A204.1 (cell line): ENCODE data around the gene UST.
A peak's percentile ranks its signal among the peaks of the same experiment; 100 is the strongest.
"Not testable (repeated sequence)": the region's sequence is repeated elsewhere in the genome, so short reads cannot be mapped to it uniquely, and the experiment has no call there.

ENCODE experiments used
- FAIRE-seq: peaks from 2 replicates; lab custom pipeline; 2012; peaks lifted over from hg19 to GRCh38; lab: Jason Lieb, UNC

The UST gene

DNA sequence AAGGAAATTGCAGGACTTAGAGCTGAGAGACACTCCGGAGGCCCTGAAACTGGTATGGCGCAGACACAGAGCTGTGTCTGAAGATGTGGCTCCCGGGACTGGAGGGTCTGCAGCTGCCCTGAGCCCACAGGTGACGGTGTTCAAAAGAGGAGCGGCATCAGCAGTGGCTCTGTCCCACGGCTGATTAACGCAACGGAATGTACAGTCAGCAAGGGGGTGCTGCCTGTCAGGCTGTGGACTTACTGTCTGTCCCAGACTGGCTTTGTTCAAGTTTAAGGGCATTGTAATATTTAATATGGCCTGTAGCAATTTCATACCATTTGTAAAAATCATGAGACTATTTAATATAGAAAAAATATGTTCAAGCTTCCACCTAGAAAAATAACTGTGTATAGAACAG, 342.7 kb downstream of the UST start:
- FAIRE-seq: no peak

DNA sequence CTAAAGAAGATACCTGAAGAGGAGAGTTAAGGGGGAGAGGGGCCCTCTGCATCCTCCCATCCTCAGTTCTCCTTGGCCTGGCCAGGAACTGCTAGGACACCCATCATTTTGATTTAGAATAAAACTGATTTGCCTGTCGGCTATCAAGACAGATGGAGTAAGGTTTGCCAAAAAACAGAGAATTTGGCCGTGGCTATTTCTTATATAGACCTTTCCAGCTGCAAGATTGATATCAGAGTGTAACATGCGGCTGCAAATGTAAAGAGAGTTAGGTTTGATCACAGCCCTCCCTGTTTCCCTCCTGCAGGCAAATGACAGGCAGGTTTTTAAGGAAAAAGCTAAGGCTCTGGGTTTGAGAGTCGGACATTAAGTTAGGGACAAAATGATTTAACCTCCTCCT, 344.1 kb downstream of the UST start:
- no peak for FAIRE-seq

DNA sequence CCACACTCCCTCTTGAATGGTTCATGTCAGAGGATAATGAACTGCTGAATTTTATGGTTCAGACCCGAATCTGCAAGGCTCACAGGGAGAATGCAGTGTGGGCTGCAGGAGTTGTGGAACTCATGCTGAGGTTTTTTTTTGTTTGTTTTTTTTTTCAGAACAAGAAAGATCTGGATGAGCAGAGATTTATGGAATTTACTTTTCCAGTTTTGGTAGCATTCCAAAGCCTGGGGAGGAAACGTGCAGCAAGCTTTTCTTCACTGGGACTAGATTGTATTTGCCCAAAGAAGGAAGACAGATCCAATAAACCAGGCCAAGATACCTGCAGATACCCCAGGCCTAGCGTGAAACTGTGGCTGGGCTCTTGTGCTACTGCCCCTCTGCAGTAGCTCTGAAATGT, 346.8 kb downstream of the UST start:
- no peak for FAIRE-seq

DNA sequence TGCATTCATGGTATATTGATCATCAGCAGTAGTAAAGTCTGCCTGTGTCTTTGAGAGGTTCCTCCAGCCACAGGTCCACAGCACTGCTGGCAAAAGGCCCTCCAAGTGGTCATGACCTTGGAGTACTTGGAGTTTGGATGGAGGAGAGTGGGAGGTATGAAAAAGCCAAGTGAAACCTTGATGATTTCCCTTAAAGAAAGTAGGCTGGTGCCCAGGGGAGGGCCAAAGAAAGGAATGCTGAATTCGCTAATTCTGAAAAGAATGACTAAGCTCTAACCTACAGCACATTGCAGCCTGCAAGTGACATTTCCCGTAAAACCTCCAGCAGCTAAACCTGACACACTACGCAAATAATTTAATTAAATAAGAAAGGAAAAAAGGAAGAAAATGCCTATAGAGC, 347.3 kb downstream of the UST start:
- no peak for FAIRE-seq

DNA sequence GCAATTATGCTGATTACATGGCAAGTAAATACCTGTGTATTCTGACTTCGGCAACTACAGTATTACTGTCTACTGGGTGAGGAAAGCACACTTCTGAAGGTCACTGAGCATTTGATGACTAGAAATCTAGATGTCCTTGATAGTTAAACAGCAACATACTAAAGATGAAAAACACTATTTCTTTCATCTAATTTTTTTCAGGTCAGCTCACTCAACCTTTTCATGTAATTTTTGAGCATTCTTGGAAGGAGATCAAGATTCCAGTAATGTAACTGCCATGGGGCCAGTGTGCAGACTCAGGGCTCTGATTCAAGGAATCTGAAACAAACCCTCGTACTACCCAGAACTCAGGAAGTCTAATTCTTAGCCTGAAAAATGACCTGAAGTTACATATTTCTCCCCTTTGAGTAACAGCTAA, 348.1 kb downstream of the UST start:
- FAIRE-seq: no peak

DNA sequence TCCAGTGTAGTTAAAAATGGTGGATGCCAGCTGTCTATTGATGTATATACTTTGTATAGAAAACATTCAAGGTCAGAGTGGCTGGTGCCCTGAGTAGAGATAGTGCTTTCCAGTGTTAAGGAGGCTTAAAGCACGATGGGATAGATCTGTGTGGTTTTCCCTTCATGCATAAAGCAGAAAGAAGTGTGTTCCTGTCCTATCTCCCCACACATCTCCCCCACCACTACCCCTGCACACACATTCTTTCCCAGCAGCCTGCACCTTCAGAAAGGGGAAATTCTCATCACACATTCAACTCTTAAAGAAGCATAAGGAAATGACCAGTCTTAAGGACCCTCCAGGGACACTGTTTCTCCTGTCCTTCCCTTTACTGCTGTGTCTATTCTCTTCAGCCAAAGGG, 349.0 kb downstream of the UST start:
- no peak for FAIRE-seq

DNA sequence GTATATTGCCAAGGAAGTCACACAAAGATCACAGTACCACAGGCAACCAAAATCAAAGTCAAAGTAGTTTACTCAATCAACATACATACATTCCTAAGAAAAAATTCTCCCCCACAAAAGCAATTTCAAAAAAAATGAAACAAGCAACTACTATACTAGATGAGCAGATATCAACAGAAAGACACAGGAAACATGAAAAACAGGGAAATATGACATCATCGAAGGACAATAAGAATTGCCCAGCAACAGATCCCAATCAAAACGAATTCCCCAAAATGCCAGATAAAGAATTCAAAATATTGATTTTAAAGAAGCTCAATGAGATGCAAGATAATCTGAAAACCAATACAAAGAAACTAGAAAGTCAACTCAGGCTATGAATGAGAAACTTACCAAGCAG, 351.0 kb downstream of the UST start:
- FAIRE-seq: peak; percentile 11

DNA sequence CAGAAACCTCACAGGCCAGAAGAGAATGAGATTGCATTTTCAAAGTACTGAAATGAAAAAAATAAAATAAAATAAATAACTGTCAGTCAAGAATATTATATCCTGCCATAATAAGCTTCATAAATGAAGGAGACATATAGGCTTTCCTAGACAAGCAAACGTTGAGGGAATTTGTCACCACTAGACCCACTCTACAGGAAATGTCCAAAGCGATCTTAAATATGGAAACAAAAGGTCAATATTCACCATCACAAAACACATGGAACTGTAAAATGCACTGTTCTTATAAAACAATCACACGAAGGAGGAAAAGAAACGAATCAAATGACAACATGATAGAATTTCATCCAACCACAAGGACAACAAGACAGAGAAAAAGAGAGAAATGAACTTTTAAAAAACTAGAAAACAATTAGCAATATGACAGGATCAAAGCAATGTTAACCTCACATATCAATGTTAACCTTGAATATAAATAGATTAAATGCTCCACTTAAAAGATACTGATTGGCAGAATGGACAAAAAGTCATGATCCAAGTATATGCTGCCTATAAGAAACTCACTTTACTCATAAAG, 352.0 kb downstream of the UST start:
- no peak for FAIRE-seq

DNA sequence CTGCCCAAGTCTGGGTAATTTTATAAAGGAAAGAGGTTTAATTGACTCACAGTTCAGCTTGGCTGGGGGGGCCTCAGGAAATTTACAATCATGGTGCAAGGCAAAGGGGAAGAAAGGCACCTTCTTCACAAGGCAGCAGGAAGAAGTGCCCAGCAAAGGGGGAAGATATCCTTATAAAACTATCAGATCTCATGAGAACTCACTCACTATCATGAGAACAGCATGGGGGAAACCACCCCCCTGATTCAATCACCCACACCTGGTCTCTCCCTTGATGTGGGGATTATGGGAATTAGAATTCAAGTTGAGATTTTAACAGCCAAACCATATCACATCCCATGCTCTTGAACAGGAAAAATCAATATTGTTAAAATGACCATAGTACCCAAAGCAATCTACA, 355.5 kb downstream of the UST start:
- FAIRE-seq: no peak

DNA sequence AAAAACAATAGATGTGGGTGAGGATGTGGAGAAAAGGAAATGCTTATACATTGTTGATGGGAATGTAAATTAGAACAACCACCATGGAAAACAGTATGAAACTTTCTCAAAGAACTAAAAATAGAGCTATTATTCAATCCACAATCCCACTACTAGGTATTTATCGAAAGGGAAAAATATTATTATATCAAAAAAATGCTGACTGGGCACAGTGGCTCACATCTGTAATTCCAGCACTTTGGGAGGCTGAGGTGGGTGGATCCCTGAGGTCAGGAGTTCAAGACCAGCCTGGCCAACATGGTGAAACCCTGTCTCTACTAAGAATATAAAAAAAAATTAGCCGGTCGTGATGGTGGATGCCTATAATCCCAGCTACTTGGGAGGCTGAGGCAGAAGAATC, 357.1 kb downstream of the UST start:
- not testable (repeated sequence) for FAIRE-seq

DNA sequence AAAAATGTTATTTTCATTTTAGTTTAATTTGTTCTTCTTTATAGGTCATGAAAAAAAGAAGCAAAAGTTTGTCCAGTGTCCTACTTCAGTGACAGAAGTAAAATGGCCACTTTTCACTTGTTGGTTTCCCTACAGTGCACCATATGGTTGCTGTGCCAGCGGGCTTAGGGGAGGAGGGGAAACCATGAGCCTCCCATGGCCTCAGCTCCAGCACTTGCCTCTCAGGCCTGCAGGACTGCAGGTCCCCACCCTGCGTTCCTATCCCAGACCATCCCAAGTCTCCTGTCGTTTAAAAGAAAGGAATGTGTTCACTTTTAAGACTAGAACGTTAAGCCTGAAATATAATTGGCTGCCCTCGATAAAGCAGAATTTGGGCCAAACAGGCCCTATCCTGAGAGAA, 360.7 kb downstream of the UST start:
- FAIRE-seq: no peak

DNA sequence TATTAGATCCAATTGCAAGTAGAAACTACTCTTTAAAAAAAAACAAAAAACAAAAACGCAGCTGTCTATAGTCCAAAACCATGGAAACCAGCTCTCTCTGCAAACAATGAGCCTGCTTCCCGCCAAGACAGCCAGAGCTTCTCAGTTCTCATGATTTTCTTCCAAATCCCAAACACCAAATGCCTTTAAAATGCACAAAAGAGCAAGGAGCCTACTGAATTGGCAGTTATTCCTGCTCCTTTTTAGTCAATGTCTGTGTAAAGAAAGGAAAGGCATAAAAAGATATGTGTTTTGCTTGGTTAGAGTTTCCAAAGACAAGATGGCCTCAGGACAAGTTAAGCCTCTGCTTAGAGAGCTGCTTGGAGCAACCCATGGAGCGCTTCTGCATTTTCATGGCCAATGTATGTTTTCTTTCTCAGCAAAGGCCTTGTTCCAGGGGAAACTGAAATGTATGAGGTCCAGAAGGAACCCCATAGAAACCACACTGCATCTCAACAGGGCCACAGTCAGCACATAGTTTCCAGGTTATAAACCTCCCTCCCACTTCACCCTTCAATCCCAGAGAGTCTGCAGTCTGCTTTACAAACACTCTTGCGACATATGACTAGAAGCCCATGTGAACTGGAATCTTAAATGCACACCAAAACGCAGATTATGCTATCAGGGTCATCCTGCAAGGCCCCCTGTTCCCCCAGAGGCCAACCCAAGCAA, 361.4 kb downstream of the UST start:
- FAIRE-seq: no peak

DNA sequence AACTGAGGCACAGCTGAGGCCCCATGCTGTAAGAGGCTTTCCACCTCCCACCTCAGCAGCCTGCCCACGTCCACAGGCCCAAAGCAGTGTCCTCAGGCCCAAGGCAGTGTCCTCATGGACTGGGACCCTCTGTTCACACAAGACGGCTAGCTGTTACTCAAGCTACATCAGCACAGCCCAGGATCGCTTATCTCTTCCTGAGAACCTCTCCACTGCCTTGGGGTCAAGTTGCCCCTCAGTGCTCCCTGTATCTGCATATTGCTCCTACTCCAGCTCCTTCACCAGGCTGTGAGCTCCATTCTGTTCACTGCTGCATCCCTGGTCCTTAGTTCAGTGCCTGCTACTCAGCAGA, 361.9 kb downstream of the UST start:
- no peak for FAIRE-seq

DNA sequence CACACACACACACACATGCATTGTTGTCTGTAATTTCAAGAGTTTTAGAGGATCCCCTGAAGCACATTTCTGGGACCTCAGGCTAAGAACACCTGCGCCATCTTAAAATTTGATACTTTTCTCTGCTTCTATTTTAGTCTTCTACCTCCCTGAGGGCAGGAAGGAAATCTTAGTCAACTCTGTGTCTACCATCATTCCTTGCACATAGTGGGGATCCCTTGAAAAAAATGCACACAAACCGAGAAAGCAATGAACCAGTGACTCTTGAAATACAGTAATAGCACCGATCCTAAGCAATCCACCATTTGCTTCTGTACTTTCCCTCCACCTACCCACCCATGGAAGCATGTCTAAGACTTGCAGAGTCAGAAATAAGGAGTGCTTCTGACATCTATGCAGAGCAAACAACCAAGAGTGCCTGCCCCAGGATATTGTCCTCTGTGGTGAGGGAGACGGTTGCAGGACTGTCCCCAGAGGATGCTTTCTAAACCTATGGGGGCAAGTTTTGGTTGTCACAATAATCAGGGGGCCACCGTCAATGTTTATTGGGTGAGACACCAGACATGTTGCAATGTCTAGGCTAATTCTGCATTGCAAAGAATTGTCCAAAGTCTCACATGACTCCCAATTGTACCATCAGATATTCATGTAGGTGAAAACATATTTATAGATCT, 362.7 kb downstream of the UST start:
- no peak for FAIRE-seq

DNA sequence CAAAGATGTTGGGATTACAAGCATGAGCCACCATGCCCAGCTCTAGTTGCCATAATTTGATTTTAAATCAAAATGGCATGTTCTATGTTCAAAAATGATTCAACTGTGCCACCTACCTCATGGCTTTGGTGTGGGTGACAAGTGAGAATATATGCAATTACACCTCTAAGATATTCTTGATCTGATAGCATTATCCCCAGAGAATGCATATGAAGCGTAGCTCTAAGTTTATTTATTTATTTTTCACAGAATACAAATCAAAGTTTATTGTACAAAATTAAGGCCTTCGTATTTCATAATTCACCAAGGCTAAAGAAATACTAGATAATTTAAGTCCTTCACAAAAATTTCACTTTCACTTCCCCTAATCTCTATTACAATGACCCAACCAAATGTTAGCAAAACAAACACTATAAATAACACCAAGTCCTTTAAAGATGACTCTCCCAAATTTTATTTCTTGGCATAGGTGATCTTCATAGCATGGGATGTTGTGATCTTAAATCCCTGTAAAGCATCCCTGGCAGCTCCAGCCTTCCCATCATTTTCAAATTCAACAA, 364.8 kb downstream of the UST start:
- no peak for FAIRE-seq

DNA sequence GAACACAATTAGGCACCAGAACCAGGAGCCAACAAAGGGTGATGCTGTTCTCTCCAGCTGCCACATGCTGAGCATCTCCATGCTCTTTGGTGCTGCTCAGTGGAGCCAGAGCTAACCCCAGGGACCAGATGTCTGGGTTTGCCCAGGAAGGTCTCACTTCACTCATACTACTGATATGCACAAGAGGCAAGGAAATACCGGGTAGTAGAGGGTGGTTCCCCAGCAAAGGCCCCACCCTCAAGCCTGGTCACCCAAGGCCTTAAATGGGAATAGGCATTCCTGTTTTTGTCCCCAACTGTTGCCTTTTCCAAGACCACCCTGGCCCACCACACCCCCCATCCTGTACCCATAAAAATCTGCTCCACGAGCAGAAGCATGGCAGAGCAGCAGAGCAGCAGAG, 366.1 kb downstream of the UST start:
- no peak for FAIRE-seq

DNA sequence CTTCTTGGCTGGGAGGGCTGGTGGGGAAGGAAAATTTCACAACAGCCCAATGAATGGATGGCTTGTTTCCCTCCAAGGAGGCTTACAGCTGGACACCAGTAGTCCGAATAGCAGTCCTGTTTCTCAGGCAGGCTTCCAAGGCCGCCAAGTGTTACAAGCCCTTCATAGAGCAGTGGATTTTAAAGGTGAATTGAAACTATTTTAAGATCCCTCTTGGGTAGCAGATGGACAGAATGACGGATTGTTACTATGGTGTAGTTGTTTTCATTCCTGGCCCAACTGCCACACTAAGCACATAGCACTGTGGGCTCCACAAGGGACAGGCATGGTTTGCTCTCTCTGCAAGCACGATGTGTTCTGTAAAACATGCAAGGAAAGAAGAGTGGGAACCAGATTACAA, 367.3 kb downstream of the UST start:
- no peak for FAIRE-seq

DNA sequence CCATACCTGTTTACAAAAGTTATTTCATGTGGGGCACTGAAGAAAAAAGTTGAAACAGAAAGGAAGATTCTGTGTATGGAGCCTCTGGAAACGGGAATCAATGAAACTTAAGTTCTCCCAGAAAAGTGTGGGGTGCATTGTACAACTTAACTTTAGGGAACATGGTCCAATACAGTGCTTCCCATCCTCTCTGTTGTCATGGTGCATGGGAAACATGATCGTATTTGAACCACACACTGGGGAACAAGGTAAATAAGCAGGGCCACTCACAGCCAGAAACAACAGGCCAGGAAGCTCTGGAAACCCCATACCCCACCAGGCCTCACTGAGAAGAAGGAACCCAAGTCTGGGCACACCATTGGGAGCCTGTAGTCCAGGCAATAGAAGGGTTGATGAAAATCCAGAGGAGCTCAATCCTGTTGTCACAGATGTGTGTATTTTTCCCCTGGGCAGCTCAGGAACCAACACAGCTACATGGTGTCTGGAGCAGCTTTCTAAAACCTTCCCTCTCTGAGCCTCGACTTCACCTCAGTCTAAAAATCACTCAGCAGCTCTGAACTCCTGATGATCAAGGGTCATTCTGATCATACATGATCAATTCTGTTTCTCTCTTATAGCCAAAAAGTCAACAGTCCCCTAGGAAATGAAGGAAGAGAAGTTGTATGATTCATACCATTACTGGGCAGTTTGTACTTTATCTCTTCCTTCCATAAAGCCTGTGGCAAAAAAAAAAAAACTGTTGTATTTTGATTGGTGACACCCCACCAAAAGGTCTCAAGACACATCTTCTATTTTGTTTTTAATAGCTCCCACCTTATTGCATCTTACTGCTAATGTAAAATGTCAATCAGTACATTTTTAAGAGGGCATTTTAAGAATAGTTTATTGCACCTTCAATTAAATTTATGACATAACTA, 372.2 kb downstream of the UST start:
- no peak for FAIRE-seq

DNA sequence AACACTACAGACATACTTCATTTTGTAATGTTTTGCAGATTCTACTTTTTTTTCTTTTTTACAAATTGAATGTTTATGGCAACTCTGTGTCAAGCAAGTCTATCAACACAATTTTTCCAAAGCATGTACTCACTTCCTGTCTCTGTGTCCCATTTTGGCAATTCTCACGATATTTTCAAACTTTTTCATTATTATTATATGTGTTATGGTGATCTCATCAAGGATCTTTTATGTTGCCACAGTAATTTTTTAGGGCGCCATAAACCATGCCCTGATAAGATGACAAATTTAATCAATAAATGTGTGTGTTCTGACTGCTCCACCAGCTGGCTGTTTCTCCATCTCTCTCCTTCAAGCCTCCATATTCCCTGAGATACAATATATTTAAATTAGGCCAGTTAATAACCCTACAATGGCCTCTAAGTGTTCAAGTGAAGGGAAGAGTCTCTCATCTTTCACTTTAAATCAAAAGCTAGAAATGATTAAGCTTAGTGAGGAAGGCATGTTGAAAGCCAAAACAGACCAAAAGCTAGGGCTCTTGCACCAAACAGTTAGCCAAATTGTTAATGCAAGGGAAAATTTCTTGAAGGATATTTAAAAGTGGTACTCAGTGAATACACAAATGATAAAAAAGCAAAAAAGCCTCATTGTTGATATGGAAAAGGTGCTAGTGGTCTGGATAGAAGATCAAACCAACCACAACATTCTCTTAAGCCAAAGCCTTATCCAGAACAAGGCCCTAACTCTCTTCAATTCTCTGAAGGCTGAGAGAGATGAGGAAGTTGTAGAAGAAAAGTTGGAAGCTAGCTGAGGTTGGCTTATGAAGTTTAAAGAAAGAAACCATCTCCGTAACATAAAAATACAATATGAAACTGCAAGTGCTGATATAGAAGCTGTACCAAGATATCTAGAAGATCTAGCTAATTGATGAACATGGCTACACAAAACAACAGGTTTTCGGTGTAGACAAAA, 376.3 kb downstream of the UST start:
- FAIRE-seq: no peak

DNA sequence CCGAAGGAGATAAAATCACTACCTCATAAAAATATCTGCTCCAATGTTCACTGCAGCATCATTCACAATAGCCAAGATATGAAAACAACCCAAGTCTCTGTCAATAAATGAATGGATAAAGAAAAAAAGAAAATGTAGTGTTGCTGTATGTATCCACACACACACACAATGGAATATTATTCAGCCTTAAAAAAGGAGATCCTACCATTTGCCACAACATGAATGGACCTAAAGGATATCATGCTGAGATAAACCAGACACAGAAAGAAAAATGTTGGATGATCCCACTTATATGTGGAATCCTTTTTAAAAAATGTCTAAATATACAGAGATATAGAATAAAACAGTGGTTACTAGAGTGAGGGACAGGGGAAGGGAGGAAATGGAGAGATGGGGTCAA, 378.5 kb downstream of the UST start:
- no peak for FAIRE-seq
